HepG2 (cell line): Measurements from ENCODE around the gene EPHA10. TPM values are rescaled to one million over a fixed set of nuclear protein-coding genes. Genes with fewer than 3 reads are reported as not detected.

Experiments used
- ATF7-NPFF ChIP-seq: sonication (generic); formaldehyde crosslinking; IDR thresholded peaks from 2 replicates; pipeline ENCODE4 v1.8.1; 2023; ENCODE audit warnings: mild to moderate bottlenecking, low read depth, missing genetic modification reagents, moderate library complexity
- HHEX ChIP-seq: IDR thresholded peaks from 2 replicates; pipeline ENCODE4 v1.6.1; 2016; ENCODE audit warnings: control low read depth
- HNRNPL ChIP-seq: fragments of 200-400 bp; formaldehyde crosslinking; IDR thresholded peaks from 2 replicates; pipeline ENCODE4 v1.6.1; 2017; ENCODE audit warnings: mild to moderate bottlenecking, low read depth, low read length
- IKZF4 ChIP-seq: sonication (generic); formaldehyde crosslinking; IDR thresholded peaks from 2 replicates; pipeline ENCODE4 v1.5.1; 2020; ENCODE audit warnings: borderline replicate concordance, mild to moderate bottlenecking, low read depth, missing genetic modification reagents; ENCODE audit errors: not compliant biosample characterization
- JUN ChIP-seq: sonication (generic); formaldehyde crosslinking; IDR thresholded peaks from 2 replicates; pipeline ENCODE4 v1.4.0; 2020; ENCODE audit warnings: mild to moderate bottlenecking, missing genetic modification reagents
- KDM5B ChIP-seq: sonication (generic); formaldehyde crosslinking; IDR thresholded peaks from 2 replicates; pipeline ENCODE4 v1.4.0; 2020; ENCODE audit warnings: missing genetic modification reagents, mild to moderate bottlenecking, borderline replicate concordance
- KDM6A ChIP-seq: IDR thresholded peaks from 2 replicates; pipeline ENCODE4 v1.6.1; 2016; ENCODE audit warnings: low read depth
- MIXL1 ChIP-seq: IDR thresholded peaks from 2 replicates; pipeline ENCODE4 v1.6.1; 2016
- MZF1 ChIP-seq: sonication (generic); formaldehyde crosslinking; IDR thresholded peaks from 2 replicates; pipeline ENCODE4 v1.8.1; 2023; ENCODE audit warnings: mild to moderate bottlenecking, missing genetic modification reagents, borderline replicate concordance
- NFRKB ChIP-seq: fragments of 450-650 bp; IDR thresholded peaks from 2 replicates; pipeline ENCODE4 v1.6.1; 2017
- POGZ ChIP-seq: sonication (generic); formaldehyde crosslinking; IDR thresholded peaks from 2 replicates; pipeline ENCODE4 v1.4.0; 2020; ENCODE audit warnings: mild to moderate bottlenecking, missing genetic modification reagents
- POLR2AphosphoS2 ChIP-seq: IDR thresholded peaks from 2 replicates; pipeline ENCODE4 v1.6.1; 2011; ENCODE audit warnings: low read depth, low read length, improper control_type of control experiment
- REPIN1 ChIP-seq: sonication (generic); formaldehyde crosslinking; IDR thresholded peaks from 2 replicates; pipeline ENCODE4 v1.8.0; 2022; ENCODE audit warnings: missing genetic modification reagents, low read depth, mild to moderate bottlenecking, borderline replicate concordance
- TBX2 ChIP-seq: sonication (generic); formaldehyde crosslinking; IDR thresholded peaks from 2 replicates; pipeline ENCODE4 v1.5.0; 2020; ENCODE audit warnings: missing genetic modification reagents, mild to moderate bottlenecking, borderline replicate concordance
- ZNF850 ChIP-seq: sonication (generic); formaldehyde crosslinking; conservative IDR thresholded peaks from 2 replicates; pipeline ENCODE4 v1.9.0; 2021; ENCODE audit warnings: mild to moderate bottlenecking, missing genetic modification reagents
- ZNF879 ChIP-seq: sonication (generic); formaldehyde crosslinking; IDR thresholded peaks from 2 replicates; pipeline ENCODE4 v1.8.1; 2023; ENCODE audit warnings: missing genetic modification reagents
- ZSCAN22 ChIP-seq: sonication (generic); formaldehyde crosslinking; IDR thresholded peaks from 2 replicates; pipeline ENCODE4 v1.4.0; 2020; ENCODE audit warnings: mild to moderate bottlenecking, missing genetic modification reagents
- ZSCAN29 ChIP-seq: sonication (generic); formaldehyde crosslinking; conservative IDR thresholded peaks from 2 replicates; pipeline ENCODE4 v1.4.0; 2020; ENCODE audit warnings: mild to moderate bottlenecking, missing genetic modification reagents
- polyA plus RNA-seq, 8 experiments: library from polyadenylated mRNA; depleted of rRNA in 3 of 8; stranded (reverse) in 7 of 8; unstranded in 1 of 8; fragments of >200 nt; fragmentation: Illumina TruSeq in 4 of 8; extraction: Trizol in 4 of 8; gene quantifications; 2 replicates each; pipeline versions ENCODE4 v1.2.1 to v1.2.3, GENCODE V29; 2011 to 2016; ENCODE audit warnings: low read depth in 4 of 8, missing spikeins in 1 of 8, mixed read lengths in 1 of 8; ENCODE audit not compliant: insufficient read depth in 1 of 8
- total RNA-seq, 5 experiments: library from RNA; depleted of rRNA; stranded (reverse); fragments of >200 nt; fragmentation: Illumina TruSeq; extraction: Trizol; gene quantifications; 2 replicates each; pipeline ENCODE4 v1.2.3, GENCODE V29; 2016; ENCODE audit warnings: low read depth in 1 of 5
- TF ChIP-seq, protein P1 (sequence below): sonication (generic); formaldehyde crosslinking; IDR thresholded peaks from 2 replicates; pipeline ENCODE4 v1.4.0; 2020; ENCODE audit warnings: mild to moderate bottlenecking, missing genetic modification reagents
- TF ChIP-seq, protein P2 (sequence below): sonication (generic); formaldehyde crosslinking; IDR thresholded peaks from 2 replicates; pipeline ENCODE4 v1.8.0; 2022; ENCODE audit warnings: mild to moderate bottlenecking, missing genetic modification reagents; ENCODE audit not compliant: insufficient replicate concordance
- TF ChIP-seq, protein P3 (sequence below): sonication (generic); formaldehyde crosslinking; IDR thresholded peaks from 2 replicates; pipeline ENCODE4 v1.4.0; 2020; ENCODE audit warnings: mild to moderate bottlenecking, missing genetic modification reagents
- TF ChIP-seq, protein P4 (sequence below): sonication (generic); formaldehyde crosslinking; conservative IDR thresholded peaks from 2 replicates; pipeline ENCODE4 v1.4.0; 2020; ENCODE audit warnings: missing genetic modification reagents

EPHA10 gene
- total and polyA plus RNA-seq, 2 of the 13 experiments (the other 11 are each of a cell fraction or from before 2014, with no cell fraction given): 0.11 to 0.58 TPM

DNA sequence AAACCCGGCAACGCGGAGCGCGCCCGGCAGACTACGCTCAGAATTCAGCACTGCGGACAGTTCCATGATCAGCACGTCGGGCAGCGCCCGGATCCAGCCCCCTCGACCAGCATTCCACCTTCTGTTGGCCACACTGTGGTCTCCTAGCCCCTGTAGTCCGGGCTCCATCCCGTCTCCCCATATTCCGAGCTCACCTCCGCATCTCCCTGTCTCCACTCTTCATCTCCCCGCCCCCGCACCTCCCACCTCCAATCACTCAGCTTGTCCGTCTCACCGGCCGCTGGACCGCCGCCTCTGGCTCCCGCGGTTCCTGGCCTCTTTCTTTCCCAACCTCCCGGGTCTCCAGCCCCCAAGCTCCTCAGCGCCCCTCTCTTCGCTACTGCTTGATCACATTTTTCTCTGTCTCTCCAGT, 500 bp downstream of the EPHA10 start (continued):
- TF ChIP-seq, protein P1, sequence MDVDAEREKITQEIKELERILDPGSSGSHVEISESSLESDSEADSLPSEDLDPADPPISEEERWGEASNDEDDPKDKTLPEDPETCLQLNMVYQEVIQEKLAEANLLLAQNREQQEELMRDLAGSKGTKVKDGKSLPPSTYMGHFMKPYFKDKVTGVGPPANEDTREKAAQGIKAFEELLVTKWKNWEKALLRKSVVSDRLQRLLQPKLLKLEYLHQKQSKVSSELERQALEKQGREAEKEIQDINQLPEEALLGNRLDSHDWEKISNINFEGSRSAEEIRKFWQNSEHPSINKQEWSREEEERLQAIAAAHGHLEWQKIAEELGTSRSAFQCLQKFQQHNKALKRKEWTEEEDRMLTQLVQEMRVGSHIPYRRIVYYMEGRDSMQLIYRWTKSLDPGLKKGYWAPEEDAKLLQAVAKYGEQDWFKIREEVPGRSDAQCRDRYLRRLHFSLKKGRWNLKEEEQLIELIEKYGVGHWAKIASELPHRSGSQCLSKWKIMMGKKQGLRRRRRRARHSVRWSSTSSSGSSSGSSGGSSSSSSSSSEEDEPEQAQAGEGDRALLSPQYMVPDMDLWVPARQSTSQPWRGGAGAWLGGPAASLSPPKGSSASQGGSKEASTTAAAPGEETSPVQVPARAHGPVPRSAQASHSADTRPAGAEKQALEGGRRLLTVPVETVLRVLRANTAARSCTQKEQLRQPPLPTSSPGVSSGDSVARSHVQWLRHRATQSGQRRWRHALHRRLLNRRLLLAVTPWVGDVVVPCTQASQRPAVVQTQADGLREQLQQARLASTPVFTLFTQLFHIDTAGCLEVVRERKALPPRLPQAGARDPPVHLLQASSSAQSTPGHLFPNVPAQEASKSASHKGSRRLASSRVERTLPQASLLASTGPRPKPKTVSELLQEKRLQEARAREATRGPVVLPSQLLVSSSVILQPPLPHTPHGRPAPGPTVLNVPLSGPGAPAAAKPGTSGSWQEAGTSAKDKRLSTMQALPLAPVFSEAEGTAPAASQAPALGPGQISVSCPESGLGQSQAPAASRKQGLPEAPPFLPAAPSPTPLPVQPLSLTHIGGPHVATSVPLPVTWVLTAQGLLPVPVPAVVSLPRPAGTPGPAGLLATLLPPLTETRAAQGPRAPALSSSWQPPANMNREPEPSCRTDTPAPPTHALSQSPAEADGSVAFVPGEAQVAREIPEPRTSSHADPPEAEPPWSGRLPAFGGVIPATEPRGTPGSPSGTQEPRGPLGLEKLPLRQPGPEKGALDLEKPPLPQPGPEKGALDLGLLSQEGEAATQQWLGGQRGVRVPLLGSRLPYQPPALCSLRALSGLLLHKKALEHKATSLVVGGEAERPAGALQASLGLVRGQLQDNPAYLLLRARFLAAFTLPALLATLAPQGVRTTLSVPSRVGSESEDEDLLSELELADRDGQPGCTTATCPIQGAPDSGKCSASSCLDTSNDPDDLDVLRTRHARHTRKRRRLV: peak; percentile 96
- TF ChIP-seq, protein P2, sequence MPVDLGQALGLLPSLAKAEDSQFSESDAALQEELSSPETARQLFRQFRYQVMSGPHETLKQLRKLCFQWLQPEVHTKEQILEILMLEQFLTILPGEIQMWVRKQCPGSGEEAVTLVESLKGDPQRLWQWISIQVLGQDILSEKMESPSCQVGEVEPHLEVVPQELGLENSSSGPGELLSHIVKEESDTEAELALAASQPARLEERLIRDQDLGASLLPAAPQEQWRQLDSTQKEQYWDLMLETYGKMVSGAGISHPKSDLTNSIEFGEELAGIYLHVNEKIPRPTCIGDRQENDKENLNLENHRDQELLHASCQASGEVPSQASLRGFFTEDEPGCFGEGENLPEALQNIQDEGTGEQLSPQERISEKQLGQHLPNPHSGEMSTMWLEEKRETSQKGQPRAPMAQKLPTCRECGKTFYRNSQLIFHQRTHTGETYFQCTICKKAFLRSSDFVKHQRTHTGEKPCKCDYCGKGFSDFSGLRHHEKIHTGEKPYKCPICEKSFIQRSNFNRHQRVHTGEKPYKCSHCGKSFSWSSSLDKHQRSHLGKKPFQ (CRISPR knock-in tag): peak; percentile 96
- TF ChIP-seq ZNF879 (CRISPR knock-in tag) (peak; percentile 99), HHEX (CRISPR knock-in tag) (peak; percentile 80), MIXL1 (CRISPR knock-in tag) (peak; percentile 96), POGZ (no peak), MZF1 (CRISPR knock-in tag) (peak; percentile 93; the same call in 1 of the 2 replicates), POLR2AphosphoS2 (no peak), TBX2 (peak; percentile 92), ZSCAN22 (peak; percentile 79; the same call in 1 of the 2 replicates), ZSCAN29 (no peak), HNRNPL (no peak), NFRKB (no peak), KDM5B (peak; percentile 100), REPIN1 (CRISPR knock-in tag) (peak; percentile 74; the same call in 1 of the 2 replicates), ATF7-NPFF (CRISPR knock-in tag) (peak; percentile 98), JUN (CRISPR knock-in tag) (peak; percentile 81), KDM6A (peak; percentile 69), IKZF4 (CRISPR knock-in tag) (peak; percentile 100), ZNF850 (CRISPR knock-in tag) (peak; percentile 95)
- TF ChIP-seq, protein P3, sequence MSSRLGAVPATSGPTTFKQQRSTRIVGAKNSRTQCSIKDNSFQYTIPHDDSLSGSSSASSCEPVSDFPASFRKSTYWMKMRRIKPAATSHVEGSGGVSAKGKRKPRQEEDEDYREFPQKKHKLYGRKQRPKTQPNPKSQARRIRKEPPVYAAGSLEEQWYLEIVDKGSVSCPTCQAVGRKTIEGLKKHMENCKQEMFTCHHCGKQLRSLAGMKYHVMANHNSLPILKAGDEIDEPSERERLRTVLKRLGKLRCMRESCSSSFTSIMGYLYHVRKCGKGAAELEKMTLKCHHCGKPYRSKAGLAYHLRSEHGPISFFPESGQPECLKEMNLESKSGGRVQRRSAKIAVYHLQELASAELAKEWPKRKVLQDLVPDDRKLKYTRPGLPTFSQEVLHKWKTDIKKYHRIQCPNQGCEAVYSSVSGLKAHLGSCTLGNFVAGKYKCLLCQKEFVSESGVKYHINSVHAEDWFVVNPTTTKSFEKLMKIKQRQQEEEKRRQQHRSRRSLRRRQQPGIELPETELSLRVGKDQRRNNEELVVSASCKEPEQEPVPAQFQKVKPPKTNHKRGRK (CRISPR knock-in tag): no peak
- TF ChIP-seq, protein P4, sequence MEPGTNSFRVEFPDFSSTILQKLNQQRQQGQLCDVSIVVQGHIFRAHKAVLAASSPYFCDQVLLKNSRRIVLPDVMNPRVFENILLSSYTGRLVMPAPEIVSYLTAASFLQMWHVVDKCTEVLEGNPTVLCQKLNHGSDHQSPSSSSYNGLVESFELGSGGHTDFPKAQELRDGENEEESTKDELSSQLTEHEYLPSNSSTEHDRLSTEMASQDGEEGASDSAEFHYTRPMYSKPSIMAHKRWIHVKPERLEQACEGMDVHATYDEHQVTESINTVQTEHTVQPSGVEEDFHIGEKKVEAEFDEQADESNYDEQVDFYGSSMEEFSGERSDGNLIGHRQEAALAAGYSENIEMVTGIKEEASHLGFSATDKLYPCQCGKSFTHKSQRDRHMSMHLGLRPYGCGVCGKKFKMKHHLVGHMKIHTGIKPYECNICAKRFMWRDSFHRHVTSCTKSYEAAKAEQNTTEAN (CRISPR knock-in tag): peak; percentile 98
